ENCODE measurements around the gene MEGF6.
A peak's percentile ranks its signal among the peaks of the same experiment; 100 is the strongest.

Gene MEGF6

GRCh38 chr1:3611170-3612019 lies at the start of gene MEGF6:
TSS of gene MEGF6 (minus strand) at chr1:3611508. CDS start at chr1:3611268, 240 bp downstream.
- no peak for DNase-seq (ENCODE audit: low read depth in 2 of 2)

DNA sequence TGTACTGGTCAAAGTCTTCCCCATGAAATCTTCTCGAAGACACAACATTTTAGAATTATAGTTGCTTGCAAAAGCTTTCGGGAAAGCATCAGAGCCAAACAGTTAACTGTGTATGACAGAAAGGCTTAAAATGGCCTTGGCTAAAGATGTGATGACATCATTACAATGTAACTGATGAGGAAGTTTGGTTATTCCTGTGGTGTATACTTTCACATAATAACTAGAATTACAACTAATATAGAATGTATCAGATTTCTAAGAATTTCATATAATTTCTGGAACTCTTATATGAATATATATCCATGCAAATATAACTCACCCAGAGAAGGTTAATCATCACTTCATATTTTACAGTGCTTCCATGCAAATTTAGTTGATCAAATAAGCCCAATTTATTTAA lies 49.4 kb upstream of the MEGF6 start:
- DNase-seq (ENCODE audit: low read depth in 2 of 2) = no peak

GRCh38 chr1:3659093-3659492 lies 47.8 kb upstream of the MEGF6 start:
- DNase-seq (ENCODE audit: low read depth in 2 of 2) = no peak

- DNase-seq (ENCODE audit: low read depth in 2 of 2) = no peak
Measured at GRCh38 chr1:3658231-3658615, 46.9 kb upstream of the MEGF6 start.

DNA sequence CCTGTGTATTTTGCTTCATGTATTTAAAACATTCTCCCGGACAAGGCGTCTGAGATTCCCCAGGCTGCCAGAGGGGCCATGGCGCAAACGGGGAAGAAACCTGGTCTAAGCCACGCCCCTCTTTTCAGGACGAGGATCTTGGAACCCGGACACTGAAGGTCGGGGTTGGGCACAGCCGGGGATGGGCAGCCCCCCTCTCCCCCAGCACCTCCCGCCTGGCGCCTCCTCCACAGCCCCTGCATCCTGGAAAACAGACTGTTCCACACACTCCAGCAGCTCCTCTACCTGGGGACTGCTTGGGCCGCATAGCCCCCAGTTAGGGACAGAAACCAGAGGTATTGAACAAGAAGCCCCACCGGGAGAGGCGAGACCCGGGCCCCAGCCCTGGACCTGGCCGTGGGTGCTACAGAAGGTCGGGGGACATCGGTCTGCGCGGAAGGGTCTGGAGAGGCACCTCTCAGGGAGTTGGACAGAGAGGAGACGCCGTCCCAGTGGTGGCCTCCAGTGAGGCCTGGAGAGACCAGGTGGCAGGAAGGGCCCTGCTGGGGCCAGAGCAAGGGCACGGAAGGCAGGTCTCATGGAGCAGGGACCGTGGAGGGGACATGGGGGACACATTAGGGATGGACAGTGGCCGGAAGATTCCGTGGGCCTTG lies 46.4 kb upstream of the MEGF6 start:
- DNase-seq (ENCODE audit: low read depth in 2 of 2) = no peak

GRCh38 chr1:3657096-3657475 lies 45.8 kb upstream of the MEGF6 start:
- no peak for DNase-seq (ENCODE audit: low read depth in 2 of 2)

DNA sequence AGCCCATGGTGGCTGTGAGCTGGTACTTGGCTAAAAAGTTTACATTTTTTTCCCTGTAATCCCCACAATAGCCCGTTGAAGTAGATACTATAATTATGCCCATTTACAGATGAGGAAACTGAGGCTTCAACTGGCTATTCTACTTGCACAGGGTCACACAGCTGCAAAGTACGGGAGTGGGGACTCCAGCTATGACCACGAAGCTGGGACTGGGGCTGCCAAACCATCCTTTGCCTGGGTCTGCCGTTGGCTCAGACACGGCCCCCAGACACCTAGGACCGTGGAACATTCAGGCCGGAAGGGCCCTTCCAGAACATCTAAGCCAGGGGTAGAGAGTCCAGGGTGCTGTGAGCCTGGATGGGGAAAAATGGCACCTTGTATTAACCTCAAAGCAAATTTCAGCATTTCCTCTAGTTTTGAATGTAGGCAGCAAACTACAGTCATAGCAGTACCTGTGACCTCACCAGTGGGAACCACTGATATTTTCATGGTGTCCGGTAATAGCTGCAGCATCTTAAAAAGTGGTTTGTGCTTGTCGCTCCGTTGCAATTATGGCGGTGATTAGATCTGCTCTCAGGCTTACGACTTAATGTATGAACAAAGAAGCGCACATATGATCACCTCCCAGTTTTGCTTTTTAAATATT lies 45.3 kb upstream of the MEGF6 start:
- no peak for DNase-seq (ENCODE audit: low read depth in 2 of 2)

- no peak for DNase-seq (ENCODE audit: low read depth in 2 of 2)
Measured at GRCh38 chr1:3654549-3655281, 43.4 kb upstream of the MEGF6 start.

DNA sequence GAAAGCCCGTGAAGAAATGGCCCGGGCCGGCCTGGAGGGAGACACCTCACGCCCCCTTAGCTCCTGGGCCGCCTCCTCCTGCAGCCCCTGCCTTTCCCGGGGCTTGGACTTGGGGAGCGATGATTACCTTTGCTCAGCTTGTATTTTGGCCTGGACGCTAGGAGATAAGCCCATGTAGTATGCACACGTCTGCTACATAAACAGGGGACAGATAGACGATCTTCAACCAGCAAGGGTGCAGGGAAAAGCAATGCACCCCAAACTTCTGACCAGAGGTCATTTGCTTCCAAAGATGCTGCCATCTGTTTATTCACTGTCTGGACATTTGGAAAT lies 41.9 kb upstream of the MEGF6 start:
- DNase-seq (ENCODE audit: low read depth in 2 of 2) = no peak

- no peak for DNase-seq (ENCODE audit: low read depth in 2 of 2)
Measured at GRCh38 chr1:3652548-3653285, 41.4 kb upstream of the MEGF6 start.

DNA sequence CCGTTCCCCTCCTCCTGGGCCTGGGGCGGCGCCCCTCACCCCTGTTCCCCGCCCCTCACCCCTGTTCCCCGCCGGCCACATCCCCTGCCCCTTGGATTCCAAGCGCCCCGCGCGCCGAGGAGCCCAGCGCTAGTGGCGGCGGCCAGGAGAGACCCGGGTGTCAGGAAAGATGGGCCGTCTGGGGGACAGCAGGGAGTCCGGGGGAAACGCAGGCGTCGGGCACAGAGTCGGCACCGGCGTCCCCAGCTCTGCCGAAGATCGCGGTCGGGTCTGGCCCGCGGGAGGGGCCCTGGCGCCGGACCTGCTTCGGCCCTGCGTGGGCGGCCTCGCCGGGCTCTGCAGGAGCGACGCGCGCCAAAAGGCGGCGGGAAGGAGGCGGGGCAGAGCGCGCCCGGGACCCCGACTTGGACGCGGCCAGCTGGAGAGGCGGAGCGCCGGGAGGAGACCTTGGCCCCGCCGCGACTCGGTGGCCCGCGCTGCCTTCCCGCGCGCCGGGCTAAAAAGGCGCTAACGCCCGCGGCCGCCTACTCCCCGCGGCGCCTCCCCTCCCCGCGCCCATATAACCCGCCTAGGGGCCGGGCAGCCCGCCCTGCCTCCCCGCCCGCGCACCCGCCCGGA lies 40.7 kb upstream of the MEGF6 start, which contains the start of gene TP73:
Gene TP73, plus strand, starts transcription at position 587 of the 618 bp plus-strand sequence. CDS start 29,850 bp downstream, outside the sequence.
- no peak for DNase-seq (ENCODE audit: low read depth in 2 of 2)

GRCh38 chr1:3651026-3651929 lies 40.0 kb upstream of the MEGF6 start:
- DNase-seq (ENCODE audit: low read depth in 2 of 2) = no peak

DNA sequence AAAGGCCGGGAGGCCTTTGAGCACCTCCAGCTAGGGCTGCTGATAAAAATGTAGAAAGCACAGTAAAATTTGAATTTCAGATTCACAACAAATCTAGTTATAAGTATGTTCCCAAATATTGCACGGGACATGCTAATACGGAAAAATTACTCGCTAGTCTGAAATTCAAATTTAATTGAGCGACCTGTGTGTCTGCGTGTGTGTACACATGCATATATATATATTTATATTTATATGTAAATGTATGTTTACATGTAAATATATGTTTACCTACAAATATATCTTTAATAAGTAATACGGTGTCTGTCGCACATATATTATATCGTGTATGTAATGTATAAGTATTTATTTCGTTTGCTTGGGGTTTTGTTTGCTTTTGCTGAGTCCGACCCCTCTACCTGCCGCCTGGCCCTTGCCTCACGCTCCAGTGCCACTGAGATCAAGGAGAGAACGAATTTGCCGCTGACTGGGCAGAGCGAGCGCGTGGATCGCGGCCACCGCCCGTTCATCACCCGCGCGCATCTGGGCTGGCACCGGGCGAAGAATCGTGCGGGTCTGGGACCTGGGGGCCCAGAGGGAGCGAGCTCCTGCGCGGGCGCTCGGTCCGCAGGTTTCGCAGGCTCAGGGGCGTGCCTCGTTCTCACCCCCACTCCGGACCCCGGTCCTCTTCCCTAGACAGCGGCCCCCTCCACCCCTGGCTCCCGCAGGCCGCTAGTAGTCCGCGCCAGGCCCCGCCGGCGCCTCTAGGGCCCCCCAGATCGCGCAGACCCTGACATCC lies 39.1 kb upstream of the MEGF6 start:
- no peak for DNase-seq (ENCODE audit: low read depth in 2 of 2)

DNA sequence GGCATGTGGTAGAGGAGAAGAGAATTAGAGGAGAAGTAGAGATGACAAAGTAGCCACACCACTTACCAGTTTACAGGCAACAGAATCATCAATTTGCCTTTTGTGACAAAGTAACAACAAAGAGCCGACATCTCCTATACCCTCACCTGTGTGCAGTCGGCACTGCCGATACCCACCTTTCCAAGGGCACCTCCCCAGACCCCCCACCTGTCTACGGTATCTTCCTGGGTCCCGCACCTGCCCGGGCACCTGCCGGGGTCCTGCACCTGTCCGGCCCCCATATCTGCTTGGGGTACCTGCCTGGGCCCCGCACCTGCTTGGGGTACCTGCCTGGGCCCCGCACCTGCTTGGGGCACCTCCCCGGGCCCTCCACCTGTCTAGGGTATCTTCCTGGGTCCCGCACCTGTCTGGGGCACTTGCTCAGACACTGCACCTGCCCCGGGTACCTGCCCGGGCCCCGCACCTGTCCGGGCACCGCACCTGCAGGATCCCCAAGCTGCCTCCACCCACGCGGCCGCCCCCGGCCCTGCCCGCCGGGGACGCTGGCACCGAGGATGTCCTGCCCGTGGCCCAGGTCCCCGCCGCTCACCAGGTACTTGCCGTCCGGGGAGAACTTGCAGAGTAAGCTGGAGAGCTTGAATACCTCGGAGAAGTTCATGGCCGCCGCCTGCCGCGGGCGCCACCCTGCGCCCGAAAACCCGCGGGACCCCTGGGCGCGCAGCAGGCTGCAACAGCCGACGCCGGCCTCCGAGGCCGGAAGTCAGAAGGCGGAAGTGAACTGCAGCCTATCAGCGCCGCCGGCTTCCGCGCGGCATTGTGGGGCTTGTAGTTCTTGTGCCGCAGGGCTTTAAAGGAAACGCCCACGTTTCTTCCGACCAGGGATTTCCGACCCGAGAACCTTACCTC lies 38.3 kb upstream of the MEGF6 start, which contains the start of gene WRAP73:
Gene WRAP73, minus strand, starts transcription at position 762 of the 906 bp plus-strand sequence. Its CDS starts 104 bp downstream, at position 658.
- DNase-seq (ENCODE audit: low read depth in 2 of 2) = peak; percentile 63 to 64

- DNase-seq (ENCODE audit: low read depth in 2 of 2) = no peak
Measured at GRCh38 chr1:3646596-3646995, 35.3 kb upstream of the MEGF6 start.

GRCh38 chr1:3645666-3646355 lies 34.5 kb upstream of the MEGF6 start:
- DNase-seq (ENCODE audit: low read depth in 2 of 2) = no peak

DNA sequence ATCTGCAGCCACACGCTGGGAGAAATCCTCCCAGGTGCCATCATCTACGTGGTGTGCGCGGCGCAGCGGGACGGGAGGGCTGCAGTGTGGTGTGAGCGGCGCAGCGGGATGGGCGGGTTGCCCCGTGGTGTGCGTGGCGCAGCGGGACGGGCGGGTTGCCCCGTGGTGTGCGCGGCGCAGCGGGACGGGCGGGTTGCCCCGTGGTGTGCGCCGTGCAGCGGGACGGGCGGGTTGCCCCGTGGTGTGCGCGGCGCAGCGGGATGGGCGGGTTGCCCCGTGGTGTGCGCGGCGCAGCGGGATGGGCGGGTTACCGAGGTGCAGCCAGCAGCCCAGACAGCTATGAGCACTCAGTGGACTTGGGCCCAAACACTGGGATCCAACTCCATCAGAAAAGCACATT lies 33.9 kb upstream of the MEGF6 start:
- no peak for DNase-seq (ENCODE audit: low read depth in 2 of 2)

Measured in fibroblast of skin of left biceps (primary cell).